ENCODE results near the gene ZSCAN25.

DNA sequence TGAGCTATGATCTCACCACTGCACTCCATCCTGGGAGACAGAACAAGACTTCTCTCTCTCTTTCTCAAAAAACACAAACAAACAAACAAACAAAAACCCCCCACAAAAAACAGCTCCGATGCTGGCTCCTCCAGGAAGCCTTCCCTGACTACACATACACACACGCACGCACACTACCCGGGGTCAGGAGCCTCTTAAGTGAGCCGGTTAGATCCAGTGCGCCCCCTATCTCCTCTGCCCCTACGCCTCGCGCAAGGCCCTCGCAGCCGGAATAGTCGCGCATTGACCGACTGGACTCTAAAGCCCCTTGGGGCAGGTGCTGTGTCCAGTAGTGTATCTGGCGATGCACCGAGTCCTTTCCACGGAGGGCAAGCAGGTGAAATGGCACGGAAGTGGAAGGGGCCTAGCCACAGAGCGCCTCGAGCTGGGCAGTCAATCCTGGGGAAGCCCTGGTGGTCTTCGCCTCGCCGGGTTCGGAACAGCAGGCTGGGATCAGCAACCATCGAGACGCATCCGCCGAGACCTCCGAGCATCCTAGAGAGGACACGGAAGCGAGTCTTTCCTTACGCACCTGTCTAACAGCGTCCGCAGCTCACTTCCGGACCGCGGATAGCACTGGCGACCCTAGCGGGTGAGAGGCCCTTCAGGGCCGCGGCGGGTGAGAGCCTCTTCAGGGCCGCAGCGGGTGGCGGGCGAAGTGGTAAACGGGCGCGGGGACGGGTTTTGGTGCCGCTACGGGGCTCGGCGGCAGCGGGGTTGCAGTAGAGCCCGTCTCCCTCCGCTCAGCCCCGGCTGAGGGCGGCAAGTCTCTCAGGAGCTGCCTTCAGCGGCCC, at the start of gene ZSCAN25:
- TF ChIP-seq CTCF (IDR thresholded peaks at IDR 0.05) (peak in 1 of 3 experiments; percentile 10), POLR2A (IDR thresholded peaks at IDR 0.05) (no peak)

Data from testis (tissue), 2 donors.